T-helper 1 cell treated with Interleukin-12 subunit alpha and Interleukin-12 subunit beta and Interleukin-4 antibody, amounts not matched to agents 30 ng/mL and 1 ng/mL, for 36 hours (primary cell): Measurements from ENCODE around the gene PKN1. TPM values are rescaled to one million over a fixed set of nuclear protein-coding genes. Genes with fewer than 3 reads are reported as not detected.
"Not testable (repeated sequence)": the region's sequence is repeated elsewhere in the genome, so short reads cannot be mapped to it uniquely, and the experiment has no call there.

Experiments
- intact Hi-C: fragments of 100-400 bp; cut with micrococcal nuclease; formaldehyde crosslinking; loops from one replicate; pipeline ENCODE4 v1.15.1; 2024
- total RNA-seq: library from RNA; stranded (reverse); gene quantifications from 2 replicates; pipeline ENCODE4 v1.2.3, GENCODE V29; 2022

PKN1 gene
- total RNA-seq, 1 donor from 2014 or later, result 200 TPM

- intact Hi-C loops, result no loop called here
These were observed 27.8 kb downstream of the PKN1 start for GRCh38 chr19:14460935-14461334.

GRCh38 chr19:14462401-14462800 is 29.3 kb downstream of the PKN1 start:
- intact Hi-C loops, result not testable (repeated sequence)

- intact Hi-C loops, result no loop called here
These were observed 30.6 kb downstream of the PKN1 start for GRCh38 chr19:14463747-14464146.

GRCh38 chr19:14467391-14467790 is 34.3 kb downstream of the PKN1 start:
- intact Hi-C loops, result no loop called here

GRCh38 chr19:14467816-14468215 is 34.7 kb downstream of the PKN1 start:
- intact Hi-C loops, result no loop called here

GRCh38 chr19:14470031-14470876 is 37.1 kb downstream of the PKN1 start:
- intact Hi-C loops, result no loop called here

- intact Hi-C loops, result loop anchor here (1.0 kb wide), 1 partner anchor 39 kb away; no protein-coding TSS in a partner anchor
These were observed 38.5 kb downstream of the PKN1 start for GRCh38 chr19:14471436-14472187.

- intact Hi-C loops, result loop anchor here (1.0 kb wide), 1 partner anchor 40 kb away; no protein-coding TSS in a partner anchor
These were observed 39.3 kb downstream of the PKN1 start for GRCh38 chr19:14472202-14472938.

GRCh38 chr19:14473073-14473977 is 40.2 kb downstream of the PKN1 start:
- intact Hi-C loops, result no loop called here

GRCh38 chr19:14473978-14474578 is 41.0 kb downstream of the PKN1 start:
- intact Hi-C loops, result no loop called here

- intact Hi-C loops, result no loop called here
These were observed 41.7 kb downstream of the PKN1 start for GRCh38 chr19:14474827-14475226.

GRCh38 chr19:14475251-14476073 is 42.4 kb downstream of the PKN1 start, which contains the start of gene PTGER1:
PTGER1 (minus strand) TSS chr19:14475354; CDS start chr19:14474320, 1,034 bp downstream.
- intact Hi-C loops, result no loop called here

- intact Hi-C loops, result no loop called here
These were observed 43.2 kb downstream of the PKN1 start for GRCh38 chr19:14476327-14476672.

GRCh38 chr19:14476673-14477401 is 43.7 kb downstream of the PKN1 start:
- intact Hi-C loops, result no loop called here

GRCh38 chr19:14477418-14478112 is 44.5 kb downstream of the PKN1 start:
- intact Hi-C loops, result no loop called here

GRCh38 chr19:14478113-14478545 is 45.0 kb downstream of the PKN1 start:
- intact Hi-C loops, result no loop called here

- intact Hi-C loops, result no loop called here
These were observed 46.3 kb downstream of the PKN1 start for GRCh38 chr19:14479309-14479974.
